Measurements from ENCODE around the gene GCGR. TPM values are rescaled to one million over a fixed set of nuclear protein-coding genes. Genes with fewer than 3 reads are reported as not detected.

Gene GCGR
- total RNA-seq, 1 experiment from 2014 or later = 1.4 TPM

DNA sequence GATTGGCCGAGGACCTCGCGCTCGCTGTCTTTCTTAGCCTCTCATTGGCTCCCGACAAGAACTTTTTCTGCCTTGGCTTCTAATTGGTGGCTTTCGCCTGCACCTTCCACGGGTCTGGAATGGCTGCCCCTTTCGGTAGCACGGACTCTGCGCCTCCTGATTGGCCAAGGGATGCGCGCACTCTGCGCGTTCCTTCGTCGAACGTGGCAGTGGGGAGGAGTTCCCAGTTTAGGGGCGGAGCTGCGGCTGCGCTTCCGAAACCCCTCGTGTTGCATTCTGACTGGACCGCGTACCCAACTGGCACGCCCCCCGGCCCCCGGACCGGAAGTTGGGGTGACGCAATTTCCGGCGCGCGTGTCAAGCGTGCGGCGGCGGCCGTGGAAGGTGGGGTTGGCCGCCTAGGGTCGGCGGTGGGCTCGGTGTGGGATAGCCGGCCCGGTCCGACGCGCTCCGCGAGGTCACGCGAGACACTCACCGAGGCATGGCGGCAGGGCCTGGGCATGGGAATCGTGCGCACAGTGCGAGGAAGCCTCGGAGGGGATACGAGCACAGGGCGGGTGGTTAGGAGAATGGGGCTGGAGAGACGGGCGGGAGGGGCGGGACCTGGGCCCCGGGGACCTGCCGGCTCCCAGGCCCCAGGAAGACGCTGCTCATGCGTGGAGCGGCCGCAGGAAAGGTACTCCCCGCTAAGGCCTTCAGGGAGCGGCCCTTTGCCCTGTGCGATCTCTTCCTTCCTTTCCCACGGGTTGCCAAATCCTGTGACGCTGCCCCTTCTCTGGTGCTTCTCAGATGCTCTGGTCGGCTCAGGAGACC is 57.0 kb downstream of the GCGR start (continued):
- TF ChIP-seq NR2C2 (CRISPR knock-in tag; IDR thresholded peaks at IDR 0.05) = no peak
- peak; percentile 99 for TF ChIP-seq NFYB (CRISPR knock-in tag; conservative IDR thresholded peaks at IDR 0.05; ENCODE audit: low read depth)
- 0 out of 2 replicates have a peak, but pooled peaks have one; percentile 17 for TF ChIP-seq SMAD3 (CRISPR knock-in tag; IDR thresholded peaks at IDR 0.05; ENCODE audit: borderline replicate concordance)
- TF ChIP-seq, protein P1, sequence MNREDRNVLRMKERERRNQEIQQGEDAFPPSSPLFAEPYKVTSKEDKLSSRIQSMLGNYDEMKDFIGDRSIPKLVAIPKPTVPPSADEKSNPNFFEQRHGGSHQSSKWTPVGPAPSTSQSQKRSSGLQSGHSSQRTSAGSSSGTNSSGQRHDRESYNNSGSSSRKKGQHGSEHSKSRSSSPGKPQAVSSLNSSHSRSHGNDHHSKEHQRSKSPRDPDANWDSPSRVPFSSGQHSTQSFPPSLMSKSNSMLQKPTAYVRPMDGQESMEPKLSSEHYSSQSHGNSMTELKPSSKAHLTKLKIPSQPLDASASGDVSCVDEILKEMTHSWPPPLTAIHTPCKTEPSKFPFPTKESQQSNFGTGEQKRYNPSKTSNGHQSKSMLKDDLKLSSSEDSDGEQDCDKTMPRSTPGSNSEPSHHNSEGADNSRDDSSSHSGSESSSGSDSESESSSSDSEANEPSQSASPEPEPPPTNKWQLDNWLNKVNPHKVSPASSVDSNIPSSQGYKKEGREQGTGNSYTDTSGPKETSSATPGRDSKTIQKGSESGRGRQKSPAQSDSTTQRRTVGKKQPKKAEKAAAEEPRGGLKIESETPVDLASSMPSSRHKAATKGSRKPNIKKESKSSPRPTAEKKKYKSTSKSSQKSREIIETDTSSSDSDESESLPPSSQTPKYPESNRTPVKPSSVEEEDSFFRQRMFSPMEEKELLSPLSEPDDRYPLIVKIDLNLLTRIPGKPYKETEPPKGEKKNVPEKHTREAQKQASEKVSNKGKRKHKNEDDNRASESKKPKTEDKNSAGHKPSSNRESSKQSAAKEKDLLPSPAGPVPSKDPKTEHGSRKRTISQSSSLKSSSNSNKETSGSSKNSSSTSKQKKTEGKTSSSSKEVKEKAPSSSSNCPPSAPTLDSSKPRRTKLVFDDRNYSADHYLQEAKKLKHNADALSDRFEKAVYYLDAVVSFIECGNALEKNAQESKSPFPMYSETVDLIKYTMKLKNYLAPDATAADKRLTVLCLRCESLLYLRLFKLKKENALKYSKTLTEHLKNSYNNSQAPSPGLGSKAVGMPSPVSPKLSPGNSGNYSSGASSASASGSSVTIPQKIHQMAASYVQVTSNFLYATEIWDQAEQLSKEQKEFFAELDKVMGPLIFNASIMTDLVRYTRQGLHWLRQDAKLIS (CRISPR knock-in tag; IDR thresholded peaks at IDR 0.05; ENCODE audit: borderline replicate concordance) = no peak
- TF ChIP-seq, protein P2, sequence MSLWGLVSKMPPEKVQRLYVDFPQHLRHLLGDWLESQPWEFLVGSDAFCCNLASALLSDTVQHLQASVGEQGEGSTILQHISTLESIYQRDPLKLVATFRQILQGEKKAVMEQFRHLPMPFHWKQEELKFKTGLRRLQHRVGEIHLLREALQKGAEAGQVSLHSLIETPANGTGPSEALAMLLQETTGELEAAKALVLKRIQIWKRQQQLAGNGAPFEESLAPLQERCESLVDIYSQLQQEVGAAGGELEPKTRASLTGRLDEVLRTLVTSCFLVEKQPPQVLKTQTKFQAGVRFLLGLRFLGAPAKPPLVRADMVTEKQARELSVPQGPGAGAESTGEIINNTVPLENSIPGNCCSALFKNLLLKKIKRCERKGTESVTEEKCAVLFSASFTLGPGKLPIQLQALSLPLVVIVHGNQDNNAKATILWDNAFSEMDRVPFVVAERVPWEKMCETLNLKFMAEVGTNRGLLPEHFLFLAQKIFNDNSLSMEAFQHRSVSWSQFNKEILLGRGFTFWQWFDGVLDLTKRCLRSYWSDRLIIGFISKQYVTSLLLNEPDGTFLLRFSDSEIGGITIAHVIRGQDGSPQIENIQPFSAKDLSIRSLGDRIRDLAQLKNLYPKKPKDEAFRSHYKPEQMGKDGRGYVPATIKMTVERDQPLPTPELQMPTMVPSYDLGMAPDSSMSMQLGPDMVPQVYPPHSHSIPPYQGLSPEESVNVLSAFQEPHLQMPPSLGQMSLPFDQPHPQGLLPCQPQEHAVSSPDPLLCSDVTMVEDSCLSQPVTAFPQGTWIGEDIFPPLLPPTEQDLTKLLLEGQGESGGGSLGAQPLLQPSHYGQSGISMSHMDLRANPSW (CRISPR knock-in tag; conservative IDR thresholded peaks at IDR 0.05; ENCODE audit: low read depth) = no peak
- peak; percentile 100 for TF ChIP-seq MXD4 (CRISPR knock-in tag; IDR thresholded peaks at IDR 0.05; ENCODE audit: borderline replicate concordance)
- TF ChIP-seq, protein P3, sequence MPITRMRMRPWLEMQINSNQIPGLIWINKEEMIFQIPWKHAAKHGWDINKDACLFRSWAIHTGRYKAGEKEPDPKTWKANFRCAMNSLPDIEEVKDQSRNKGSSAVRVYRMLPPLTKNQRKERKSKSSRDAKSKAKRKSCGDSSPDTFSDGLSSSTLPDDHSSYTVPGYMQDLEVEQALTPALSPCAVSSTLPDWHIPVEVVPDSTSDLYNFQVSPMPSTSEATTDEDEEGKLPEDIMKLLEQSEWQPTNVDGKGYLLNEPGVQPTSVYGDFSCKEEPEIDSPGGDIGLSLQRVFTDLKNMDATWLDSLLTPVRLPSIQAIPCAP (CRISPR knock-in tag; IDR thresholded peaks at IDR 0.05) = no peak
- 0 out of 2 replicates have a peak, but pooled peaks have one; percentile 15 for TF ChIP-seq CBFB (CRISPR knock-in tag; IDR thresholded peaks at IDR 0.05; ENCODE audit: low read depth)
- TF ChIP-seq, protein P4, sequence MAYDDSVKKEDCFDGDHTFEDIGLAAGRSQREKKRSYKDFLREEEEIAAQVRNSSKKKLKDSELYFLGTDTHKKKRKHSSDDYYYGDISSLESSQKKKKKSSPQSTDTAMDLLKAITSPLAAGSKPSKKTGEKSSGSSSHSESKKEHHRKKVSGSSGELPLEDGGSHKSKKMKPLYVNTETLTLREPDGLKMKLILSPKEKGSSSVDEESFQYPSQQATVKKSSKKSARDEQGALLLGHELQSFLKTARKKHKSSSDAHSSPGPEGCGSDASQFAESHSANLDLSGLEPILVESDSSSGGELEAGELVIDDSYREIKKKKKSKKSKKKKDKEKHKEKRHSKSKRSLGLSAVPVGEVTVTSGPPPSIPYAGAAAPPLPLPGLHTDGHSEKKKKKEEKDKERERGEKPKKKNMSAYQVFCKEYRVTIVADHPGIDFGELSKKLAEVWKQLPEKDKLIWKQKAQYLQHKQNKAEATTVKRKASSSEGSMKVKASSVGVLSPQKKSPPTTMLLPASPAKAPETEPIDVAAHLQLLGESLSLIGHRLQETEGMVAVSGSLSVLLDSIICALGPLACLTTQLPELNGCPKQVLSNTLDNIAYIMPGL (CRISPR knock-in tag; IDR thresholded peaks at IDR 0.05) = no peak
- no peak for TF ChIP-seq MLX (CRISPR knock-in tag; IDR thresholded peaks at IDR 0.05)
- TF ChIP-seq, protein P5, sequence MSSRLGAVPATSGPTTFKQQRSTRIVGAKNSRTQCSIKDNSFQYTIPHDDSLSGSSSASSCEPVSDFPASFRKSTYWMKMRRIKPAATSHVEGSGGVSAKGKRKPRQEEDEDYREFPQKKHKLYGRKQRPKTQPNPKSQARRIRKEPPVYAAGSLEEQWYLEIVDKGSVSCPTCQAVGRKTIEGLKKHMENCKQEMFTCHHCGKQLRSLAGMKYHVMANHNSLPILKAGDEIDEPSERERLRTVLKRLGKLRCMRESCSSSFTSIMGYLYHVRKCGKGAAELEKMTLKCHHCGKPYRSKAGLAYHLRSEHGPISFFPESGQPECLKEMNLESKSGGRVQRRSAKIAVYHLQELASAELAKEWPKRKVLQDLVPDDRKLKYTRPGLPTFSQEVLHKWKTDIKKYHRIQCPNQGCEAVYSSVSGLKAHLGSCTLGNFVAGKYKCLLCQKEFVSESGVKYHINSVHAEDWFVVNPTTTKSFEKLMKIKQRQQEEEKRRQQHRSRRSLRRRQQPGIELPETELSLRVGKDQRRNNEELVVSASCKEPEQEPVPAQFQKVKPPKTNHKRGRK (CRISPR knock-in tag; IDR thresholded peaks at IDR 0.05; ENCODE audit: borderline replicate concordance) = no peak
- TF ChIP-seq IRF2 (CRISPR knock-in tag; IDR thresholded peaks at IDR 0.05; ENCODE audit: borderline replicate concordance, low read depth) = no peak
- TF ChIP-seq CDX4 (CRISPR knock-in tag; IDR thresholded peaks at IDR 0.05; ENCODE audit: borderline replicate concordance) = no peak
- no peak for TF ChIP-seq JAZF1 (CRISPR knock-in tag; IDR thresholded peaks at IDR 0.05)
- peak; percentile 99 for TF ChIP-seq GABPB1 (CRISPR knock-in tag; IDR thresholded peaks at IDR 0.05)
- TF ChIP-seq TEAD4 (CRISPR knock-in tag; IDR thresholded peaks at IDR 0.05) = no peak
- peak; percentile 95 for TF ChIP-seq SP1 (CRISPR knock-in tag; conservative IDR thresholded peaks at IDR 0.05)
- peak; percentile 92 for TF ChIP-seq CREM (CRISPR knock-in tag; IDR thresholded peaks at IDR 0.05)
- TF ChIP-seq CTCF (IDR thresholded peaks at IDR 0.05) = no peak
- TF ChIP-seq ZNF416 (CRISPR knock-in tag; IDR thresholded peaks at IDR 0.05) = peak; percentile 70; the same call in 1 of the 2 replicates
- peak; percentile 94 for TF ChIP-seq PRRX2 (CRISPR knock-in tag; IDR thresholded peaks at IDR 0.05)
- TF ChIP-seq ZNF138 (CRISPR knock-in tag; conservative IDR thresholded peaks at IDR 0.05) = no peak
- TF ChIP-seq, protein P6, sequence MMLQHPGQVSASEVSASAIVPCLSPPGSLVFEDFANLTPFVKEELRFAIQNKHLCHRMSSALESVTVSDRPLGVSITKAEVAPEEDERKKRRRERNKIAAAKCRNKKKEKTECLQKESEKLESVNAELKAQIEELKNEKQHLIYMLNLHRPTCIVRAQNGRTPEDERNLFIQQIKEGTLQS (CRISPR knock-in tag; conservative IDR thresholded peaks at IDR 0.05) = peak; percentile 54; the same call in 1 of the 2 replicates

All from WTC11 (cell line).